ENCODE data around the gene PDZK1. TPM values are rescaled to one million over a fixed set of nuclear protein-coding genes. Genes with fewer than 3 reads are reported as not detected.

Gene PDZK1
- polyA plus RNA-seq, 2 donors, result 0.04 to 0.05 TPM

- H3K4me3 ChIP-seq (ENCODE audit: low read depth in 1 of 2, low read length in 2 of 2), result no peak overlapping the region
- H3K27ac ChIP-seq (ENCODE audit: low read depth in 2 of 2, low read length in 1 of 2), result no peak overlapping the region
- H3K27me3 ChIP-seq (ENCODE audit: control insufficient read depth in 1 of 2, insufficient read depth in 2 of 2, low read length in 2 of 2), result no peaks in the 10 kb centered on the region
- H3K36me3 ChIP-seq (ENCODE audit: control insufficient read depth in 2 of 2, insufficient read depth in 2 of 2, low read length in 1 of 2), result no peaks in the 10 kb centered on the region
- H3K9me3 ChIP-seq (ENCODE audit: control insufficient read depth in 2 of 2, insufficient read depth in 1 of 2, low read depth in 1 of 2, low read length in 1 of 2), result no peaks in the 10 kb centered on the region
- WGBS, 2 donors, result 48 to 60% methylated on average over 3 of the region's 3 CpGs
- H3K4me1 ChIP-seq (ENCODE audit: control insufficient read depth in 2 of 2, insufficient read depth in 2 of 2, low read length in 1 of 2), result no peaks in the 10 kb centered on the region
Measured at GRCh38 chr1:145711213-145711651, 4.1 kb upstream of the PDZK1 start.

- Histone ChIP-seq H3K27ac (ENCODE audit: low read depth in 2 of 2, low read length in 1 of 2) (no peak overlapping the region), H3K36me3 (ENCODE audit: control insufficient read depth in 2 of 2, insufficient read depth in 2 of 2, low read length in 1 of 2) (no peaks in the 10 kb centered on the region), H3K9me3 (ENCODE audit: control insufficient read depth in 2 of 2, insufficient read depth in 1 of 2, low read depth in 1 of 2, low read length in 1 of 2) (no peaks in the 10 kb centered on the region), H3K27me3 (ENCODE audit: control insufficient read depth in 1 of 2, insufficient read depth in 2 of 2, low read length in 2 of 2) (no peaks in the 10 kb centered on the region), H3K4me3 (ENCODE audit: low read depth in 1 of 2, low read length in 2 of 2) (no peak overlapping the region), H3K4me1 (ENCODE audit: control insufficient read depth in 2 of 2, insufficient read depth in 2 of 2, low read length in 1 of 2) (peaks cover 0 to 2% of the 10 kb centered on the region in 2 donors)
- 69 to 81% methylated on average over 4 of the region's 4 CpGs for WGBS, 2 donors
Measured at GRCh38 chr1:145710291-145711027, 3.3 kb upstream of the PDZK1 start.

- Histone ChIP-seq H3K36me3 (ENCODE audit: control insufficient read depth in 2 of 2, insufficient read depth in 2 of 2, low read length in 1 of 2) (no peaks in the 10 kb centered on the region), H3K4me1 (ENCODE audit: control insufficient read depth in 2 of 2, insufficient read depth in 2 of 2, low read length in 1 of 2) (peaks cover 0 to 2% of the 10 kb centered on the region in 2 donors), H3K4me3 (ENCODE audit: low read depth in 1 of 2, low read length in 2 of 2) (no peak overlapping the region), H3K27me3 (ENCODE audit: control insufficient read depth in 1 of 2, insufficient read depth in 2 of 2, low read length in 2 of 2) (no peaks in the 10 kb centered on the region), H3K27ac (ENCODE audit: low read depth in 2 of 2, low read length in 1 of 2) (no peak overlapping the region), H3K9me3 (ENCODE audit: control insufficient read depth in 2 of 2, insufficient read depth in 1 of 2, low read depth in 1 of 2, low read length in 1 of 2) (no peaks in the 10 kb centered on the region)
- 56 to 67% methylated on average over 7 of the region's 7 CpGs for WGBS, 2 donors
Measured at GRCh38 chr1:145708063-145708462, 895 bp upstream of the PDZK1 start.

GRCh38 chr1:145706086-145706664 is 993 bp downstream of the PDZK1 start:
- 40 to 57% methylated on average over 2 of the region's 2 CpGs for WGBS, 2 donors
- no peaks in the 10 kb centered on the region for H3K9me3 ChIP-seq (ENCODE audit: control insufficient read depth in 2 of 2, insufficient read depth in 1 of 2, low read depth in 1 of 2, low read length in 1 of 2)
- H3K36me3 ChIP-seq (ENCODE audit: control insufficient read depth in 2 of 2, insufficient read depth in 2 of 2, low read length in 1 of 2), result no peaks in the 10 kb centered on the region
- H3K4me1 ChIP-seq (ENCODE audit: control insufficient read depth in 2 of 2, insufficient read depth in 2 of 2, low read length in 1 of 2), result peaks cover 0 to 2% of the 10 kb centered on the region in 2 donors
- H3K27me3 ChIP-seq (ENCODE audit: control insufficient read depth in 1 of 2, insufficient read depth in 2 of 2, low read length in 2 of 2), result no peaks in the 10 kb centered on the region
- H3K4me3 ChIP-seq (ENCODE audit: low read depth in 1 of 2, low read length in 2 of 2), result no peak overlapping the region
- H3K27ac ChIP-seq (ENCODE audit: low read depth in 2 of 2, low read length in 1 of 2), result no peak overlapping the region

GRCh38 chr1:145705622-145706021 is 1.5 kb downstream of the PDZK1 start:
- 89% methylated on average over 7 of the region's 7 CpGs for WGBS, 2 donors
- H3K9me3 ChIP-seq (ENCODE audit: control insufficient read depth in 2 of 2, insufficient read depth in 1 of 2, low read depth in 1 of 2, low read length in 1 of 2), result no peaks in the 10 kb centered on the region
- H3K4me3 ChIP-seq (ENCODE audit: low read depth in 1 of 2, low read length in 2 of 2), result no peak overlapping the region

DNA sequence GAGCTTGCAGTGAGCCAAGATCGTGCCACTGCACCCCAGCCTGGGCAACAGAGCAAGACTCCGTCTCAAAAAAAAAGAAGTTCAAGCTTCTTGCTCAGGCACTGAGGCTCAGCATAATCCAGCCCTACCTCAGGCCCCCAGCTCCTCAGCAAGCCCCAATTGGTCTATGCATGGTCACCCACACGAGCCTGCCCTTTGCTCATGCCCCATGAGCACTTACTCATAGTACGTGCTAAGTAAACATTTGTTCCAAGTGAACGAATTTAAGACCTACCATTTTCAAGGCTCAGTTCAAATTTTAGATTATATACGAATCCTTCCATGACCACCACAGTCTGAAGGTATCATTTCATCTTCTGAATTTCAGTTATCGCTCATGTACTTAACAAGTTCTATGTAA is 4.3 kb downstream of the PDZK1 start:
- no peaks in the 10 kb centered on the region for H3K9me3 ChIP-seq (ENCODE audit: control insufficient read depth in 2 of 2, insufficient read depth in 1 of 2, low read depth in 1 of 2, low read length in 1 of 2)
- H3K27ac ChIP-seq (ENCODE audit: low read depth in 2 of 2, low read length in 1 of 2), result no peak overlapping the region
- no peaks in the 10 kb centered on the region for H3K36me3 ChIP-seq (ENCODE audit: control insufficient read depth in 2 of 2, insufficient read depth in 2 of 2, low read length in 1 of 2)
- no peaks in the 10 kb centered on the region for H3K27me3 ChIP-seq (ENCODE audit: control insufficient read depth in 1 of 2, insufficient read depth in 2 of 2, low read length in 2 of 2)
- peaks cover 0 to 2% of the 10 kb centered on the region in 2 donors for H3K4me1 ChIP-seq (ENCODE audit: control insufficient read depth in 2 of 2, insufficient read depth in 2 of 2, low read length in 1 of 2)
- no peak overlapping the region for H3K4me3 ChIP-seq (ENCODE audit: low read depth in 1 of 2, low read length in 2 of 2)
- WGBS, 2 donors, result 87% methylated on average over 7 of the region's 7 CpGs

More at GRCh38 chr1:145705622-145706021, 1.5 kb downstream of the PDZK1 start:
- Histone ChIP-seq H3K27me3 (ENCODE audit: control insufficient read depth in 1 of 2, insufficient read depth in 2 of 2, low read length in 2 of 2) (no peaks in the 10 kb centered on the region), H3K4me1 (ENCODE audit: control insufficient read depth in 2 of 2, insufficient read depth in 2 of 2, low read length in 1 of 2) (peaks cover 0 to 2% of the 10 kb centered on the region in 2 donors), H3K27ac (ENCODE audit: low read depth in 2 of 2, low read length in 1 of 2) (no peak overlapping the region), H3K36me3 (ENCODE audit: control insufficient read depth in 2 of 2, insufficient read depth in 2 of 2, low read length in 1 of 2) (no peaks in the 10 kb centered on the region)

GRCh38 chr1:145702052-145702451 is 5.1 kb downstream of the PDZK1 start:
- Histone ChIP-seq H3K27ac (ENCODE audit: low read depth in 2 of 2, low read length in 1 of 2) (no peak overlapping the region), H3K9me3 (ENCODE audit: control insufficient read depth in 2 of 2, insufficient read depth in 1 of 2, low read depth in 1 of 2, low read length in 1 of 2) (no peaks in the 10 kb centered on the region)
- WGBS, 2 donors, result 79 to 83% methylated on average over 2 of the region's 2 CpGs

GRCh38 chr1:145701306-145701862 is 5.8 kb downstream of the PDZK1 start:
- Histone ChIP-seq H3K27me3 (ENCODE audit: control insufficient read depth in 1 of 2, insufficient read depth in 2 of 2, low read length in 2 of 2) (no peaks in the 10 kb centered on the region), H3K4me1 (ENCODE audit: control insufficient read depth in 2 of 2, insufficient read depth in 2 of 2, low read length in 1 of 2) (peaks cover 0 to 2% of the 10 kb centered on the region in 2 donors), H3K4me3 (ENCODE audit: low read depth in 1 of 2, low read length in 2 of 2) (no peak overlapping the region), H3K36me3 (ENCODE audit: control insufficient read depth in 2 of 2, insufficient read depth in 2 of 2, low read length in 1 of 2) (no peaks in the 10 kb centered on the region), H3K9me3 (ENCODE audit: control insufficient read depth in 2 of 2, insufficient read depth in 1 of 2, low read depth in 1 of 2, low read length in 1 of 2) (no peaks in the 10 kb centered on the region), H3K27ac (ENCODE audit: low read depth in 2 of 2, low read length in 1 of 2) (no peak overlapping the region)
- WGBS, 2 donors, result 83 to 86% methylated on average over 2 of the region's 2 CpGs

More at GRCh38 chr1:145702052-145702451, 5.1 kb downstream of the PDZK1 start:
- Histone ChIP-seq H3K36me3 (ENCODE audit: control insufficient read depth in 2 of 2, insufficient read depth in 2 of 2, low read length in 1 of 2) (no peaks in the 10 kb centered on the region), H3K4me3 (ENCODE audit: low read depth in 1 of 2, low read length in 2 of 2) (no peak overlapping the region), H3K4me1 (ENCODE audit: control insufficient read depth in 2 of 2, insufficient read depth in 2 of 2, low read length in 1 of 2) (peaks cover 0 to 2% of the 10 kb centered on the region in 2 donors), H3K27me3 (ENCODE audit: control insufficient read depth in 1 of 2, insufficient read depth in 2 of 2, low read length in 2 of 2) (no peaks in the 10 kb centered on the region)

DNA sequence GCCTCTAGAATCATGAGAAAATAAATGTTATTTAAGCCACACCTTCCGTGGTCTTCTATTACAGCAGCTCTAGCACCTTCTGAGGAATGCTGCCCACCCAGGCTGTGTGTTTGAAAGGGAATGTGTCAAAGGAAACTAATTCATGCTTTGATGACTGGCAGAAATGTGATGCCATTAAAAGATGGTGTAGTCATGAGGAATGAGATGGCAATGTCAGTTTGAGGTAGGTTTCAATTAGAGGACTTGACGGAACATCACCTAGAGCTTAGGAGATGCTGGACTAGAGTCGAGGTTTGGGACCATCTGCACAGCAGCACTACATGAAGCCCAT is 10.6 kb downstream of the PDZK1 start:
- H3K4me3 ChIP-seq (ENCODE audit: low read depth in 1 of 2, low read length in 2 of 2), result no peak overlapping the region
- no peak overlapping the region for H3K27ac ChIP-seq (ENCODE audit: low read depth in 2 of 2, low read length in 1 of 2)
- no peaks in the 10 kb centered on the region for H3K27me3 ChIP-seq (ENCODE audit: control insufficient read depth in 1 of 2, insufficient read depth in 2 of 2, low read length in 2 of 2)
- no peaks in the 10 kb centered on the region for H3K36me3 ChIP-seq (ENCODE audit: control insufficient read depth in 2 of 2, insufficient read depth in 2 of 2, low read length in 1 of 2)
- H3K4me1 ChIP-seq (ENCODE audit: control insufficient read depth in 2 of 2, insufficient read depth in 2 of 2, low read length in 1 of 2), result peaks cover 0 to 2% of the 10 kb centered on the region in 2 donors
- 87 to 92% methylated on average over 3 of the region's 3 CpGs for WGBS, 2 donors
- H3K9me3 ChIP-seq (ENCODE audit: control insufficient read depth in 2 of 2, insufficient read depth in 1 of 2, low read depth in 1 of 2, low read length in 1 of 2), result no peaks in the 10 kb centered on the region

Measured in esophagus (tissue), 2 donors.